ENCODE measurements around the gene CRIP1. TPM values are rescaled to one million over a fixed set of nuclear protein-coding genes. Genes with fewer than 3 reads are reported as not detected.

Gene CRIP1
- total and polyA plus RNA-seq, 10 of the 15 experiments (the other 5 are each of a cell fraction or from before 2014, with no cell fraction given), result 66.8 to 259 (median 154) TPM

- no peaks in the 10 kb centered on the region for H4K20me1 ChIP-seq (ENCODE audit: control insufficient read depth, insufficient read depth)
- no peaks in the 10 kb centered on the region for H3K79me2 ChIP-seq (ENCODE audit: control insufficient read depth, insufficient read depth, low read length)
- H3K36me3 ChIP-seq (ENCODE audit: control insufficient read depth in 2 of 2, insufficient read depth in 2 of 2, low read length in 1 of 2), result no peaks in the 10 kb centered on the region
- RAD21 ChIA-PET (ENCODE audit: unreplicated experiment), result no interaction called here
- WGBS (ENCODE audit: insufficient coverage, insufficient replicate concordance, low lambda C conversion rate, missing lambda C conversion rate), result 37% methylated on average over 16 of the region's 16 CpGs
- POLR2A ChIA-PET, result interaction anchor here (0.6 kb wide), 1 partner anchor 561 kb away, joined by 5 read pairs; no protein-coding TSS in a partner anchor
- no peak overlapping the region for H3K9ac ChIP-seq (ENCODE audit: control insufficient read depth, insufficient read depth, low read length)
- CTCF ChIA-PET, result interaction anchor here (1.2 kb wide), 1 partner anchor 13 kb away, joined by 4 read pairs; no protein-coding TSS in a partner anchor
- in situ Hi-C loops (cut with MboI), result no loop called here
- SMC1A ChIA-PET (ENCODE audit: uncharacterized antibody, unreplicated experiment), result no interaction called here
- H2AFZ ChIP-seq (ENCODE audit: control insufficient read depth, low read depth, low read length), result no peak overlapping the region
- H3K27ac ChIP-seq (ENCODE audit: control insufficient read depth, insufficient read depth), result no peak overlapping the region
- H3K27me3 ChIP-seq (replicated peaks in 1 of 2; ENCODE audit: control insufficient read depth in 2 of 2, insufficient read depth in 2 of 2, low read length in 1 of 2), result peaks cover 4 to 11% of the 10 kb centered on the region in 2 experiments; a peak in 3 of 4 replicates
- FAIRE-seq (no peak), DNase-seq (ENCODE audit: low read depth, low spot score) (no peak), ATAC-seq (no peak)
- H3K4me2 ChIP-seq (ENCODE audit: control insufficient read depth, insufficient read depth), result no peak overlapping the region
- H3K9me3 ChIP-seq (replicated peaks; ENCODE audit: control insufficient read depth, insufficient read depth, low read length), result no peaks in the 10 kb centered on the region; the same call in 2 of the 3 replicates
- intact Hi-C loops (cut with micrococcal nuclease; ENCODE audit: unreplicated experiment), result no loop called here
- BruUV-seq (replicated peaks), result no TSS peak
- H3K4me1 ChIP-seq (ENCODE audit: control insufficient read depth, insufficient read depth, low read length), result peaks cover 13% of the 10 kb centered on the region
- H3K4me3 ChIP-seq, result no peak overlapping the region
- TF ChIP-seq TCF12 (IDR thresholded peaks at IDR 0.05; ENCODE audit: low read depth, low read length) (0 out of 2 replicates have a peak, but pooled peaks have one; percentile 3), TBL1XR1 (IDR thresholded peaks at IDR 0.05; ENCODE audit: low read depth, low read length) (no peak), RAD21 (IDR thresholded peaks at IDR 0.05; ENCODE audit: insufficient read depth, low read depth, low read length) (no peak)
Measured at GRCh38 chr14:105476831-105477659, 9.6 kb upstream of the CRIP1 start.

DNA sequence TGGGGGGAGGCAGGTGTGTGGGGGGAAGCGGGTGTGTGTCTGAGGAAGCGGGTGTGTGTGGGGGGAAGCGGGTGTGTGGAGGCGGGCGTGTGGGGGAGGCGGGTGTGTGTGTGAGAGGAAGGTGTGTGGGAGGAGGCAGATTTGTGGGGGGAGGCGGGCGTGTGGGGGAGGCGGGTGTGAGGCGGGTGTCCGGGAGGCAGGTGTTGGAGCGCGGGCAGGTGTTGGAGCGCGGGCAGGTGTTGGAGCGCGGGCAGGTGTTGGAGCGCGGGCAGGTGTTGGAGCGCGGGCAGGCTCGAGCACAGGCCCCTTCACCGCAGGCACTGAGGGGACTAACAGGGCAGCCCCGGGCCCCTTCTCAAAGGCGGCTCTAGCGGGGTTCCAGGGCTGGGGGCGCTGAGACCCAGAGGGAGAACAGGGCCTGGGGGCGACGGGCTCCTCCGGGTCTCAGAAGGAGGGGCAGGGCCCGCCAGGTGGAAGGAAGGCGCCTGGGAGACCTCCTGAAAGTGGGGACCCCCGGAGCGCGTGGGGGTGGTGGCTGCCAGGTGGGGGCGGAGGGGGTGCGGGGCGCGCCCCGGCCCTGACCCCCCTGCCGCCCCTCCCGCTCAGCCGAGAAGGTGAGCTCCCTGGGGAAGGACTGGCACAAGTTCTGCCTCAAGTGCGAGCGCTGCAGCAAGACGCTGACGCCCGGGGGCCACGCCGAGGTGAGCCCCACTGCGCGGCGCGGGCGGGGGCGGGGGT, 8.9 kb upstream of the CRIP1 start:
- WGBS (ENCODE audit: insufficient coverage, insufficient replicate concordance, low lambda C conversion rate, missing lambda C conversion rate), result 6% methylated on average over 27 of the region's 56 CpGs
- TF ChIP-seq YY1 (IDR thresholded peaks at IDR 0.05; ENCODE audit: low read depth, low read length) (no peak), SUZ12 (IDR thresholded peaks at IDR 0.05; ENCODE audit: unreplicated experiment) (peak; percentile 53), ELK1 (IDR thresholded peaks at IDR 0.05; ENCODE audit: low read depth, low read length) (no peak), TCF3 (IDR thresholded peaks at IDR 0.05; ENCODE audit: borderline replicate concordance, insufficient read depth, low read depth, low read length) (no peak), EGR1 (IDR thresholded peaks at IDR 0.05; ENCODE audit: borderline replicate concordance in 1 of 2, low read depth in 2 of 2, low read length in 2 of 2) (0 out of 3 replicates have a peak, but pooled peaks of 1 of the 2 experiments have one; percentile 16)
- TF ChIP-seq, protein P1, sequence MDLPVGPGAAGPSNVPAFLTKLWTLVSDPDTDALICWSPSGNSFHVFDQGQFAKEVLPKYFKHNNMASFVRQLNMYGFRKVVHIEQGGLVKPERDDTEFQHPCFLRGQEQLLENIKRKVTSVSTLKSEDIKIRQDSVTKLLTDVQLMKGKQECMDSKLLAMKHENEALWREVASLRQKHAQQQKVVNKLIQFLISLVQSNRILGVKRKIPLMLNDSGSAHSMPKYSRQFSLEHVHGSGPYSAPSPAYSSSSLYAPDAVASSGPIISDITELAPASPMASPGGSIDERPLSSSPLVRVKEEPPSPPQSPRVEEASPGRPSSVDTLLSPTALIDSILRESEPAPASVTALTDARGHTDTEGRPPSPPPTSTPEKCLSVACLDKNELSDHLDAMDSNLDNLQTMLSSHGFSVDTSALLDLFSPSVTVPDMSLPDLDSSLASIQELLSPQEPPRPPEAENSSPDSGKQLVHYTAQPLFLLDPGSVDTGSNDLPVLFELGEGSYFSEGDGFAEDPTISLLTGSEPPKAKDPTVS (IDR thresholded peaks at IDR 0.05; ENCODE audit: low read depth, low read length), result no peak
- ChIA-PET CTCF (no interaction called here), RAD21 (ENCODE audit: unreplicated experiment) (no interaction called here), POLR2A (no interaction called here), SMC1A (ENCODE audit: uncharacterized antibody, unreplicated experiment) (no interaction called here)
- Histone ChIP-seq H3K9ac (ENCODE audit: control insufficient read depth, insufficient read depth, low read length) (no peak overlapping the region), H3K27ac (ENCODE audit: control insufficient read depth, insufficient read depth) (no peak overlapping the region), H2AFZ (ENCODE audit: control insufficient read depth, low read depth, low read length) (no peak overlapping the region), H3K79me2 (ENCODE audit: control insufficient read depth, insufficient read depth, low read length) (no peaks in the 10 kb centered on the region), H3K36me3 (ENCODE audit: control insufficient read depth in 2 of 2, insufficient read depth in 2 of 2, low read length in 1 of 2) (no peaks in the 10 kb centered on the region), H3K4me3 (no peak overlapping the region), H3K27me3 (replicated peaks in 1 of 2; ENCODE audit: control insufficient read depth in 2 of 2, insufficient read depth in 2 of 2, low read length in 1 of 2) (peaks cover 4 to 11% of the 10 kb centered on the region in 2 experiments; a peak in 3 of 4 replicates), H3K4me1 (ENCODE audit: control insufficient read depth, insufficient read depth, low read length) (peaks cover 17% of the 10 kb centered on the region), H4K20me1 (ENCODE audit: control insufficient read depth, insufficient read depth) (no peaks in the 10 kb centered on the region), H3K9me3 (replicated peaks; ENCODE audit: control insufficient read depth, insufficient read depth, low read length) (no peaks in the 10 kb centered on the region; the same call in 2 of the 3 replicates), H3K4me2 (ENCODE audit: control insufficient read depth, insufficient read depth) (no peak overlapping the region)
- in situ Hi-C loops (cut with MboI), result no loop called here
- no TSS peak for BruUV-seq (replicated peaks)
- intact Hi-C loops (cut with micrococcal nuclease; ENCODE audit: unreplicated experiment), result no loop called here
- ATAC-seq (no peak), FAIRE-seq (no peak), DNase-seq (ENCODE audit: low read depth, low spot score) (no peak)

All from GM12878 (cell line).